Breast epithelium (tissue), 4 donors: ENCODE data around the gene ATP6V1B1. TPM values are rescaled to one million over a fixed set of nuclear protein-coding genes. Genes with fewer than 3 reads are reported as not detected.

Experiments used
- DNase-seq, 2 donors: peaks; one replicate each; pipeline ENCODE4 v3.0.0-alpha.2; 2019; ENCODE audit warnings: low spot score in 2 of 2
- H3K27ac ChIP-seq, 2 donors: fragments of 200-600 bp; sonication (generic) in 1 of 2; one replicate each; pipeline ENCODE4 v1.5.1; 2016 to 2019; ENCODE audit warnings: mild to moderate bottlenecking in 1 of 2
- H3K27me3 ChIP-seq, 2 donors: fragments of 200-600 bp; sonication (generic) in 1 of 2; one replicate each; pipeline versions ENCODE4 v1.5.1 to v1.6.0; 2017 to 2019; ENCODE audit warnings: control low read depth in 1 of 2, mild to moderate bottlenecking in 1 of 2
- H3K36me3 ChIP-seq: fragments of 200-600 bp; one replicate; pipeline ENCODE4 v1.5.1; 2019
- H3K4me1 ChIP-seq, 2 donors: fragments of 200-600 bp; sonication (generic); one replicate each; pipeline ENCODE4 v1.5.1; 2016 to 2019; ENCODE audit warnings: control low read depth in 1 of 2
- H3K4me3 ChIP-seq, 3 donors: fragments of 200-600 bp; sonication (generic); 1 replicate in 2 of 3; 2 replicates in 1 of 3; pipeline ENCODE4 v1.5.1; 2016 to 2019; ENCODE audit warnings: mild to moderate bottlenecking in 3 of 3, moderate library complexity in 2 of 3
- H3K9me3 ChIP-seq, 2 donors: fragments of 200-600 bp; sonication (generic) in 1 of 2; one replicate each; pipeline ENCODE4 v1.5.1; 2016 to 2019; ENCODE audit warnings: control low read depth in 1 of 2
- CTCF ChIP-seq, 3 donors: fragments of 450-650 bp; IDR thresholded peaks; one replicate each; pipeline ENCODE4 v1.5.1; 2016 to 2017; ENCODE audit warnings: antibody characterized with exemption in 3 of 3, mild to moderate bottlenecking in 3 of 3, moderate library complexity in 3 of 3
- POLR2A ChIP-seq: fragments of 450-650 bp; IDR thresholded peaks from one replicate; pipeline ENCODE4 v1.6.1; 2016; ENCODE audit warnings: antibody characterized with exemption, mild to moderate bottlenecking, moderate library complexity
- POLR2AphosphoS5 ChIP-seq, 3 donors: sonication (generic); formaldehyde crosslinking; IDR thresholded peaks; one replicate each; pipeline ENCODE4 v1.6.1; 2017; ENCODE audit warnings: antibody characterized with exemption in 3 of 3
- intact Hi-C: fragments of 100-400 bp; cut with DNase I; formaldehyde crosslinking; loops from one replicate; pipeline ENCODE4 v1.15.1; 2023; ENCODE audit warnings: low total_unique reads
- total RNA-seq, 3 donors: library from RNA; depleted of rRNA; stranded (reverse); fragments of >200 nt; gene quantifications; one replicate each; pipeline ENCODE4 v1.1.0, GENCODE V29; 2016

ATP6V1B1 gene
- total RNA-seq = 10 to 100 TPM in 1 of 3 donors, 1 to 10 TPM in 2; 1.8 to 38.2 (median 4.6) TPM

GRCh38 chr2:70935468-70936164 lies at the start of gene ATP6V1B1:
ATP6V1B1 (plus strand) TSS chr2:70935900; CDS start chr2:70935955, 55 bp downstream.
- Histone ChIP-seq H3K27ac (peak within 1 kb of the TSS; percentile 80 to 81), H3K4me3 (peak within 1 kb of the TSS in 2 of 3 donors; percentile 47 to 51), H3K4me1 (no peaks in the 10 kb centered on the region), H3K27me3 (no peaks in the 10 kb centered on the region), H3K9me3 (no peaks in the 10 kb centered on the region), H3K36me3 (no peaks in the 10 kb centered on the region)
- peak; percentile 58 to 71 for DNase-seq
- TF ChIP-seq POLR2AphosphoS5 (IDR thresholded peaks at IDR 0.05) (no peak), POLR2A (no peak), CTCF (IDR thresholded peaks at IDR 0.05) (no peak)
- intact Hi-C loops = no loop called here

GRCh38 chr2:70886541-70886987 lies 49.1 kb upstream of the ATP6V1B1 start:
- Histone ChIP-seq H3K36me3 (no peaks in the 10 kb centered on the region), H3K4me1 (peaks cover 0 to 9% of the 10 kb centered on the region in 2 donors), H3K27ac (peak overlapping the region in 1 of 2 donors; percentile 29), H3K9me3 (no peaks in the 10 kb centered on the region), H3K4me3 (peak overlapping the region in 2 of 3 donors; percentile 25 to 34), H3K27me3 (peaks cover 0 to 67% of the 10 kb centered on the region in 2 donors)
- DNase-seq = no peak
- intact Hi-C loops = no loop called here
- TF ChIP-seq POLR2AphosphoS5 (IDR thresholded peaks at IDR 0.05) (no peak), POLR2A (no peak), CTCF (IDR thresholded peaks at IDR 0.05) (no peak)

DNA sequence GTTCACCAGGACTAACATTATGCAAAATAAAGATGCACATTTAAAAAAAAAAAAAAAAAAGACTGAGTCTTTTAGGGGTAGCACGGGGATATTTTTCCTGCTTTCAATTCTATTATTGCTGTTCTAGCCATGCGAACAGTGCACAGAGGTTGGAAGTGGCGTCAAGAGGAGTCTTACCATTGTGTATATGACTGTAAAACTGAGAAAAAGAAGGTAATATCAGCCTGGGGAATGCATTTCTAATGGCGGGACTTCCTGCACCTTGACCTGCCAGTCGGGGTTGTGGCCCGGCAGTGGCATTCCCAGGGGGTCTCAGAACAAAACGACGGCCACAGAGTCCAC lies 48.5 kb upstream of the ATP6V1B1 start:
- no peak for TF ChIP-seq POLR2AphosphoS5 (IDR thresholded peaks at IDR 0.05)
- TF ChIP-seq POLR2A = no peak
- TF ChIP-seq CTCF (IDR thresholded peaks at IDR 0.05) = no peak
- peak overlapping the region; percentile 64 to 71 for H3K27ac ChIP-seq
- H3K9me3 ChIP-seq = no peaks in the 10 kb centered on the region
- H3K36me3 ChIP-seq = no peaks in the 10 kb centered on the region
- peaks cover 0 to 9% of the 10 kb centered on the region in 2 donors for H3K4me1 ChIP-seq
- peak overlapping the region; percentile 7 to 75 (median 52) for H3K4me3 ChIP-seq
- intact Hi-C loops = no loop called here
- peaks cover 0 to 67% of the 10 kb centered on the region in 2 donors for H3K27me3 ChIP-seq
- DNase-seq = no peak

- no peaks in the 10 kb centered on the region for H3K9me3 ChIP-seq
- TF ChIP-seq CTCF (IDR thresholded peaks at IDR 0.05) (no peak), POLR2A (peak; percentile 3), POLR2AphosphoS5 (IDR thresholded peaks at IDR 0.05) (no peak)
- H3K27ac ChIP-seq = peak overlapping the region; percentile 64 to 71
- intact Hi-C loops = no loop called here
- peaks cover 0 to 64% of the 10 kb centered on the region in 2 donors for H3K27me3 ChIP-seq
- H3K4me3 ChIP-seq = peak overlapping the region; percentile 7 to 75 (median 52)
- no peaks in the 10 kb centered on the region for H3K36me3 ChIP-seq
- H3K4me1 ChIP-seq = peaks cover 0 to 9% of the 10 kb centered on the region in 2 donors
- DNase-seq = no peak
Measured at GRCh38 chr2:70887550-70888246, 48.0 kb upstream of the ATP6V1B1 start.
